WERI-Rb-1 (cell line): ENCODE measurements around the gene RBP5.

Experiments used
- DNase-seq: peaks from one replicate; pipeline ENCODE4 v3.0.0-alpha.2; 2020
- H3K27ac ChIP-seq: fragments of 250-450 bp; sonication (Bioruptor Pico); 2 replicates; pipeline ENCODE4 v1.5.1; 2020; ENCODE audit warnings: mild to moderate bottlenecking, moderate library complexity
- H3K27me3 ChIP-seq: fragments of 250-450 bp; sonication (Bioruptor Pico); 2 replicates; pipeline ENCODE4 v1.5.1; 2021; ENCODE audit warnings: mild to moderate bottlenecking, low read depth, moderate library complexity; ENCODE audit not compliant: insufficient read depth, severe bottlenecking
- H3K36me3 ChIP-seq: fragments of 250-450 bp; sonication (Bioruptor Pico); 2 replicates; pipeline ENCODE4 v1.5.1; 2020; ENCODE audit warnings: mild to moderate bottlenecking, moderate library complexity
- H3K4me3 ChIP-seq: 2 replicates; pipeline ENCODE4 v1.5.1; 2011; ENCODE audit warnings: low read depth, mild to moderate bottlenecking, control low read depth, low read length
- H3K9me3 ChIP-seq: fragments of 250-450 bp; sonication (Bioruptor Pico); 2 replicates; pipeline ENCODE4 v1.5.1; 2021; ENCODE audit warnings: mild to moderate bottlenecking, moderate library complexity; ENCODE audit not compliant: severe bottlenecking
- TF ChIP-seq, protein P1 (sequence below): IDR thresholded peaks from 2 replicates; pipeline ENCODE4 v1.5.1; 2011; ENCODE audit warnings: low read depth, mild to moderate bottlenecking, control low read depth, inconsistent platforms, low read length

The RBP5 gene, protein sequence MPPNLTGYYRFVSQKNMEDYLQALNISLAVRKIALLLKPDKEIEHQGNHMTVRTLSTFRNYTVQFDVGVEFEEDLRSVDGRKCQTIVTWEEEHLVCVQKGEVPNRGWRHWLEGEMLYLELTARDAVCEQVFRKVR

DNA sequence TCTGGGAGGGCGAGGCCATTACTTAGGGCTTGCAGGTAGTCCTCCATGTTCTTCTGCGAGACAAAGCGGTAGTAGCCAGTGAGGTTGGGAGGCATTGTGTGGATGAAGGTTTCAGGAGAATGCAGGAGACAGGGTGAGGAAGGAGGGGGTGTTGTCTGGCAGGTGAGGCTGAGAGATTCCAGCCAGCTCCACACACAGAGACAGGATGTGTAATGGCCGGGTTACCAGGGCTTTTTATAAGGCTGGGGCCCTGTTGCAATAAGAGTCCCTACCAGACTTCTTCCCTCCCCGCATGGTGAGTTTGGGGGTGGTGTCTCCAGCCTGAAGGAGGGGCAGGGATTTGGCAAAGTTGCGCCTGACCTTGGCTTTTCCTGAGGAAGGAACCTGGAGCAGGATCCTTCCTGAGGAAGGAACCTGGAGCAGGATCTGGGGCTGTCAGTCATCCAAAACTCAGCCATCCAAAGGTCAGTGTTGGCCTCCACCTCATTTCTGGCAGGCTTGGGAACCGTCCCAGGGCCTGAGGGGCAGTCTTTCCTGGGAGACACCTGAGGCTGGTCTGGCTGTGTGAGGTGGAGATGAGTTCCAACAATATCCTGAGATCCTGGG is at the start of gene RBP5:
TSS of gene RBP5 (minus strand) at position 209 of the 606 bp plus-strand sequence. CDS start at position 95, 114 bp downstream.
- TF ChIP-seq, protein P1, sequence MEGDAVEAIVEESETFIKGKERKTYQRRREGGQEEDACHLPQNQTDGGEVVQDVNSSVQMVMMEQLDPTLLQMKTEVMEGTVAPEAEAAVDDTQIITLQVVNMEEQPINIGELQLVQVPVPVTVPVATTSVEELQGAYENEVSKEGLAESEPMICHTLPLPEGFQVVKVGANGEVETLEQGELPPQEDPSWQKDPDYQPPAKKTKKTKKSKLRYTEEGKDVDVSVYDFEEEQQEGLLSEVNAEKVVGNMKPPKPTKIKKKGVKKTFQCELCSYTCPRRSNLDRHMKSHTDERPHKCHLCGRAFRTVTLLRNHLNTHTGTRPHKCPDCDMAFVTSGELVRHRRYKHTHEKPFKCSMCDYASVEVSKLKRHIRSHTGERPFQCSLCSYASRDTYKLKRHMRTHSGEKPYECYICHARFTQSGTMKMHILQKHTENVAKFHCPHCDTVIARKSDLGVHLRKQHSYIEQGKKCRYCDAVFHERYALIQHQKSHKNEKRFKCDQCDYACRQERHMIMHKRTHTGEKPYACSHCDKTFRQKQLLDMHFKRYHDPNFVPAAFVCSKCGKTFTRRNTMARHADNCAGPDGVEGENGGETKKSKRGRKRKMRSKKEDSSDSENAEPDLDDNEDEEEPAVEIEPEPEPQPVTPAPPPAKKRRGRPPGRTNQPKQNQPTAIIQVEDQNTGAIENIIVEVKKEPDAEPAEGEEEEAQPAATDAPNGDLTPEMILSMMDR: no peak
- Histone ChIP-seq H3K27ac (peak within 1 kb of the TSS; percentile 79), H3K4me3 (peak within 1 kb of the TSS; percentile 71), H3K36me3 (peaks cover 5% of the 10 kb centered on the region; the same call in 1 of the 2 replicates), H3K27me3 (no peaks in the 10 kb centered on the region), H3K9me3 (no peaks in the 10 kb centered on the region)
- DNase-seq: no peak

- TF ChIP-seq, protein P1: no peak
- H3K4me3 ChIP-seq: no peak overlapping the region
- H3K9me3 ChIP-seq: peaks cover 2% of the 10 kb centered on the region
- no peaks in the 10 kb centered on the region for H3K36me3 ChIP-seq
- no peak overlapping the region for H3K27ac ChIP-seq
- no peak for DNase-seq
- no peaks in the 10 kb centered on the region for H3K27me3 ChIP-seq
Measured at GRCh38 chr12:7178481-7178880, 49.8 kb upstream of the RBP5 start.

- Histone ChIP-seq H3K27ac (no peak overlapping the region), H3K4me3 (no peak overlapping the region), H3K27me3 (no peaks in the 10 kb centered on the region), H3K36me3 (no peaks in the 10 kb centered on the region), H3K9me3 (peaks cover 16% of the 10 kb centered on the region)
- TF ChIP-seq, protein P1: no peak
- DNase-seq: no peak
Measured at GRCh38 chr12:7176595-7176994, 47.9 kb upstream of the RBP5 start.

DNA sequence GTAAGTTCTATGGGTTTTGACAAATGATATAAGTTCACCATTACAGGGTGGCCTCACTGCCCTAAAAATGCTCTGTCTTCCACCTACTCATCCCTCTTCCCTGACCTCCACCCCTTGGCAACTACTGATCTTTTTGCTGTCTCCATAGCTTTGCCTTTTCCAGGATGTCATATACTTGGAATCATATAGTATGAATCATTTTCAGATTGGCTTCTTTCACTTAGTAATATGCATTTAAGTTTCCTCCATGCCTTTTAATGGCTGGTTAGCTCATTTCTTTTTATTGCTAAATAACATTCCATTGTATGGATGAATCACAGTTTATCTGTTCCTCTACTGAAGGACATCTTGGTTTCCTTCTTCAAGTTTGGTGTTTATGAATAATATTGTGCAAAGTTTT is 46.8 kb upstream of the RBP5 start:
- DNase-seq: no peak
- TF ChIP-seq, protein P1: no peak
- Histone ChIP-seq H3K27ac (no peak overlapping the region), H3K9me3 (peaks cover 18% of the 10 kb centered on the region), H3K36me3 (no peaks in the 10 kb centered on the region), H3K4me3 (no peak overlapping the region), H3K27me3 (no peaks in the 10 kb centered on the region)

DNA sequence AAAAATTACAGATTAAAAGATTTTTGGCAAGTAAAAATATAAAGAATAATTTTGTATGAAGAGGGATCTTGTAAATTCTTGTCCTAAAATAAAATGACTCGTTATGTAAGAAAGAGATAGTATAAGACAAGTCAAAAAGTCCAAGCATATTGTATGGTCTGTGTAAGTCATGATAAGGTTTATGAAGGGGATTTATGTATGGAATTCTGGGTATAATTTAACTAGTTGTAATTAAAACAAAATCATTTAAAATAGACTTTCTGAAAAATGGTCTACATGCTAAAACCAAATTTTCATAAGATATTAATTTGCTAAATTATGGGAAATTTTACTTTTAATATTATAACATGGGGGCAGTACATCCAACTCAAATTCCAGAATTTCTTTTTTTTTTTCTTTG is 43.2 kb upstream of the RBP5 start:
- Histone ChIP-seq H3K9me3 (peaks cover 50% of the 10 kb centered on the region), H3K27me3 (no peaks in the 10 kb centered on the region), H3K4me3 (no peak overlapping the region), H3K27ac (no peak overlapping the region), H3K36me3 (no peaks in the 10 kb centered on the region)
- DNase-seq: no peak
- TF ChIP-seq, protein P1: no peak

DNA sequence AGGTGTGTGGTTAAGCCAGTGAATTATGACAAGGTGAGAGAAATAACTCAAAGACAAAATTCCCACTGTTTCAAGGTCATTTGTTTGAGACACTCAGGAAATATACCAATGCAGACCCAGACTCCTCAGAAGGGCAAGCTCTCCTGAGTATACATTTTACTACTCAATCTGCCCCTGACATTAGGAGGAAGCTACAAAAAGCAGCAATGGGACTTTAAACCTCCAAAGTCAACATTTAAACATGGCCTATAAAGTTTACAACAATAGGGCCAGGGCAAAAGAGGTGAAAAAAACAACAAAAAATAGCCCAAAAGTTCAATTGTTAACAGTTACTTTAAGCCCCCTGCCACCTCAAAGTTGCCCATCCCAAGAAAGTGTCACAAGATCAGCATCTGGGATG is 41.3 kb upstream of the RBP5 start:
- TF ChIP-seq, protein P1: no peak
- H3K36me3 ChIP-seq: no peaks in the 10 kb centered on the region
- no peak for DNase-seq
- H3K9me3 ChIP-seq: peaks cover 51% of the 10 kb centered on the region
- no peak overlapping the region for H3K4me3 ChIP-seq
- H3K27me3 ChIP-seq: no peaks in the 10 kb centered on the region
- no peak overlapping the region for H3K27ac ChIP-seq
